Measurements from ENCODE around the gene THAP12. TPM values are rescaled to one million over a fixed set of nuclear protein-coding genes. Genes with fewer than 3 reads are reported as not detected.
"Not testable (repeated sequence)": the region's sequence is repeated elsewhere in the genome, so short reads cannot be mapped to it uniquely, and the experiment has no call there.

The THAP12 gene
- total and polyA plus RNA-seq, 2 experiments from 2014 or later: 20.1 to 36.0 TPM

GRCh38 chr11:76406359-76406758 is 25.4 kb upstream of the THAP12 start:
- no peaks in the 10 kb centered on the region; the same call in 1 of the 2 replicates for H3K4me1 ChIP-seq (ENCODE audit: insufficient read depth)
- no peak overlapping the region for H3K4me2 ChIP-seq
- peaks cover 9% of the 10 kb centered on the region; the same call in 1 of the 2 replicates for H3K9me2 ChIP-seq (ENCODE audit: insufficient read depth)
- no peak overlapping the region for H2AFZ ChIP-seq
- ATAC-seq (no peak), DNase-seq (ENCODE audit: low spot score) (no peak)
- H3K27me3 ChIP-seq (ENCODE audit: insufficient read depth): no peaks in the 10 kb centered on the region
- no peaks in the 10 kb centered on the region for H3K79me2 ChIP-seq (replicated peaks; ENCODE audit: insufficient read depth)
- H4K20me1 ChIP-seq (replicated peaks; ENCODE audit: insufficient read depth): 0 out of 2 replicates have a peak, but pooled peaks cover 5% of the 10 kb centered on the region
- Mint-ChIP-seq H3K27ac (no peak overlapping the region), H3K9me3 (no peaks in the 10 kb centered on the region), H3K27me3 (ENCODE audit: insufficient read depth, low read depth, poor library complexity) (no peaks in the 10 kb centered on the region), H3K36me3 (ENCODE audit: low read depth) (0 out of 3 replicates have a peak, but pooled peaks cover 2% of the 10 kb centered on the region), H3K4me3 (no peak overlapping the region), H3K4me1 (peaks cover 5% of the 10 kb centered on the region)
- TF ChIP-seq JUNB (IDR thresholded peaks at IDR 0.05; ENCODE audit: unreplicated experiment): no peak
- TF ChIP-seq POLR2AphosphoS5 (IDR thresholded peaks at IDR 0.05; ENCODE audit: low read depth): no peak
- TF ChIP-seq CREB1 (CRISPR knock-in tag; IDR thresholded peaks at IDR 0.05; ENCODE audit: low read depth): no peak
- TF ChIP-seq NANOG (IDR thresholded peaks at IDR 0.05; ENCODE audit: borderline replicate concordance): no peak
- H3K4me3 ChIP-seq: no peak overlapping the region
- no peak overlapping the region for H3K27ac ChIP-seq (ENCODE audit: low read depth)
- no peaks in the 10 kb centered on the region for H3K36me3 ChIP-seq (ENCODE audit: insufficient read depth)
- H3F3A ChIP-seq (replicated peaks; ENCODE audit: low read depth): no peaks in the 10 kb centered on the region

GRCh38 chr11:76401484-76401883 is 20.6 kb upstream of the THAP12 start:
- H3K27ac Mint-ChIP-seq; H3K9me3 Mint-ChIP-seq; H4K20me1 ChIP-seq (replicated peaks; ENCODE audit: insufficient read depth); H3K4me1 Mint-ChIP-seq; H3K36me3 Mint-ChIP-seq (ENCODE audit: low read depth); H3K27me3 Mint-ChIP-seq (ENCODE audit: insufficient read depth, low read depth, poor library complexity); DNase-seq (ENCODE audit: low spot score); H3F3A ChIP-seq (replicated peaks; ENCODE audit: low read depth); H3K79me2 ChIP-seq (replicated peaks; ENCODE audit: insufficient read depth); H3K27ac ChIP-seq (ENCODE audit: low read depth); H3K4me3 ChIP-seq; H2AFZ ChIP-seq; H3K4me2 ChIP-seq; H3K27me3 ChIP-seq (ENCODE audit: insufficient read depth); ATAC-seq; H3K36me3 ChIP-seq (ENCODE audit: insufficient read depth); H3K9me2 ChIP-seq (ENCODE audit: insufficient read depth); H3K4me3 Mint-ChIP-seq; H3K4me1 ChIP-seq (ENCODE audit: insufficient read depth): not testable (repeated sequence)

- DNase-seq (ENCODE audit: low spot score) (no peak), ATAC-seq (no peak)
- H3K27me3 Mint-ChIP-seq (ENCODE audit: insufficient read depth, low read depth, poor library complexity): no peaks in the 10 kb centered on the region
- H3K4me2 ChIP-seq: no peak overlapping the region
- no peak overlapping the region for H3K27ac Mint-ChIP-seq
- H3F3A ChIP-seq (replicated peaks; ENCODE audit: low read depth): no peaks in the 10 kb centered on the region
- H2AFZ ChIP-seq: no peak overlapping the region
- peaks cover 2% of the 10 kb centered on the region; the same call in 1 of the 3 replicates for H3K36me3 Mint-ChIP-seq (ENCODE audit: low read depth)
- H3K27me3 ChIP-seq (ENCODE audit: insufficient read depth): no peaks in the 10 kb centered on the region
- H3K79me2 ChIP-seq (replicated peaks; ENCODE audit: insufficient read depth): no peaks in the 10 kb centered on the region
- H3K4me1 ChIP-seq (ENCODE audit: insufficient read depth): no peaks in the 10 kb centered on the region
- H4K20me1 ChIP-seq (replicated peaks; ENCODE audit: insufficient read depth): no peaks in the 10 kb centered on the region
- H3K9me2 ChIP-seq (ENCODE audit: insufficient read depth): peaks cover 9% of the 10 kb centered on the region; the same call in 1 of the 2 replicates
- no peak overlapping the region for H3K27ac ChIP-seq (ENCODE audit: low read depth)
- H3K4me1 Mint-ChIP-seq: no peaks in the 10 kb centered on the region
- H3K4me3 ChIP-seq: no peak overlapping the region
- H3K9me3 Mint-ChIP-seq: no peaks in the 10 kb centered on the region
- H3K4me3 Mint-ChIP-seq: no peak overlapping the region
- no peaks in the 10 kb centered on the region for H3K36me3 ChIP-seq (ENCODE audit: insufficient read depth)
- TF ChIP-seq, protein P1, sequence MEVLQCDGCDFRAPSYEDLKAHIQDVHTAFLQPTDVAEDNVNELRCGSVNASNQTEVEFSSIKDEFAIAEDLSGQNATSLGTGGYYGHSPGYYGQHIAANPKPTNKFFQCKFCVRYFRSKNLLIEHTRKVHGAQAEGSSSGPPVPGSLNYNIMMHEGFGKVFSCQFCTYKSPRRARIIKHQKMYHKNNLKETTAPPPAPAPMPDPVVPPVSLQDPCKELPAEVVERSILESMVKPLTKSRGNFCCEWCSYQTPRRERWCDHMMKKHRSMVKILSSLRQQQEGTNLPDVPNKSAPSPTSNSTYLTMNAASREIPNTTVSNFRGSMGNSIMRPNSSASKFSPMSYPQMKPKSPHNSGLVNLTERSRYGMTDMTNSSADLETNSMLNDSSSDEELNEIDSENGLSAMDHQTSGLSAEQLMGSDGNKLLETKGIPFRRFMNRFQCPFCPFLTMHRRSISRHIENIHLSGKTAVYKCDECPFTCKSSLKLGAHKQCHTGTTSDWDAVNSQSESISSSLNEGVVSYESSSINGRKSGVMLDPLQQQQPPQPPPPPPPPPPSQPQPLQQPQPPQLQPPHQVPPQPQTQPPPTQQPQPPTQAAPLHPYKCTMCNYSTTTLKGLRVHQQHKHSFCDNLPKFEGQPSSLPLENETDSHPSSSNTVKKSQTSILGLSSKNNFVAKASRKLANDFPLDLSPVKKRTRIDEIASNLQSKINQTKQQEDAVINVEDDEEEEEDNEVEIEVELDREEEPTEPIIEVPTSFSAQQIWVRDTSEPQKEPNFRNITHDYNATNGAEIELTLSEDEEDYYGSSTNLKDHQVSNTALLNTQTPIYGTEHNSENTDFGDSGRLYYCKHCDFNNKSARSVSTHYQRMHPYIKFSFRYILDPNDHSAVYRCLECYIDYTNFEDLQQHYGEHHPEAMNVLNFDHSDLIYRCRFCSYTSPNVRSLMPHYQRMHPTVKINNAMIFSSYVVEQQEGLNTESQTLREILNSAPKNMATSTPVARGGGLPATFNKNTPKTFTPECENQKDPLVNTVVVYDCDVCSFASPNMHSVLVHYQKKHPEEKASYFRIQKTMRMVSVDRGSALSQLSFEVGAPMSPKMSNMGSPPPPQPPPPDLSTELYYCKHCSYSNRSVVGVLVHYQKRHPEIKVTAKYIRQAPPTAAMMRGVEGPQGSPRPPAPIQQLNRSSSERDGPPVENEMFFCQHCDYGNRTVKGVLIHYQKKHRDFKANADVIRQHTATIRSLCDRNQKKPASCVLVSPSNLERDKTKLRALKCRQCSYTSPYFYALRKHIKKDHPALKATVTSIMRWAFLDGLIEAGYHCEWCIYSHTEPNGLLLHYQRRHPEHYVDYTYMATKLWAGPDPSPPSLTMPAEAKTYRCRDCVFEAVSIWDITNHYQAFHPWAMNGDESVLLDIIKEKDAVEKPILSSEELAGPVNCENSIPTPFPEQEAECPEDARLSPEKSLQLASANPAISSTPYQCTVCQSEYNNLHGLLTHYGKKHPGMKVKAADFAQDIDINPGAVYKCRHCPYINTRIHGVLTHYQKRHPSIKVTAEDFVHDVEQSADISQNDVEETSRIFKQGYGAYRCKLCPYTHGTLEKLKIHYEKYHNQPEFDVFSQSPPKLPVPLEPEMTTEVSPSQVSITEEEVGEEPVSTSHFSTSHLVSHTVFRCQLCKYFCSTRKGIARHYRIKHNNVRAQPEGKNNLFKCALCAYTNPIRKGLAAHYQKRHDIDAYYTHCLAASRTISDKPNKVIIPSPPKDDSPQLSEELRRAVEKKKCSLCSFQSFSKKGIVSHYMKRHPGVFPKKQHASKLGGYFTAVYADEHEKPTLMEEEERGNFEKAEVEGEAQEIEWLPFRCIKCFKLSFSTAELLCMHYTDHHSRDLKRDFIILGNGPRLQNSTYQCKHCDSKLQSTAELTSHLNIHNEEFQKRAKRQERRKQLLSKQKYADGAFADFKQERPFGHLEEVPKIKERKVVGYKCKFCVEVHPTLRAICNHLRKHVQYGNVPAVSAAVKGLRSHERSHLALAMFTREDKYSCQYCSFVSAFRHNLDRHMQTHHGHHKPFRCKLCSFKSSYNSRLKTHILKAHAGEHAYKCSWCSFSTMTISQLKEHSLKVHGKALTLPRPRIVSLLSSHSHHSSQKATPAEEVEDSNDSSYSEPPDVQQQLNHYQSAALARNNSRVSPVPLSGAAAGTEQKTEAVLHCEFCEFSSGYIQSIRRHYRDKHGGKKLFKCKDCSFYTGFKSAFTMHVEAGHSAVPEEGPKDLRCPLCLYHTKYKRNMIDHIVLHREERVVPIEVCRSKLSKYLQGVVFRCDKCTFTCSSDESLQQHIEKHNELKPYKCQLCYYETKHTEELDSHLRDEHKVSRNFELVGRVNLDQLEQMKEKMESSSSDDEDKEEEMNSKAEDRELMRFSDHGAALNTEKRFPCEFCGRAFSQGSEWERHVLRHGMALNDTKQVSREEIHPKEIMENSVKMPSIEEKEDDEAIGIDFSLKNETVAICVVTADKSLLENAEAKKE (CRISPR knock-in tag; IDR thresholded peaks at IDR 0.05): no peak
- TF ChIP-seq CTCF (conservative IDR thresholded peaks at IDR 0.05; ENCODE audit: low read depth in 2 of 2) (no peak), STAT1 (IDR thresholded peaks at IDR 0.05; ENCODE audit: unreplicated experiment) (no peak), EZH2phosphoT487 (IDR thresholded peaks at IDR 0.05; ENCODE audit: unreplicated experiment) (no peak), JUNB (IDR thresholded peaks at IDR 0.05; ENCODE audit: unreplicated experiment) (no peak), NANOG (IDR thresholded peaks at IDR 0.05; ENCODE audit: borderline replicate concordance) (no peak)
These were observed 20.0 kb upstream of the THAP12 start for GRCh38 chr11:76400967-76401366.
